Ishikawa (cell line): ENCODE results near the gene SCGB1C2.

Experiments
- EGR1 ChIP-seq: IDR thresholded peaks from 2 replicates; pipeline ENCODE4 v1.6.1; 2012
- TAF1 ChIP-seq: IDR thresholded peaks from 2 replicates; pipeline ENCODE4 v1.6.1; 2012; ENCODE audit warnings: low read depth, mild to moderate bottlenecking
- TF ChIP-seq, protein P1 (sequence below): IDR thresholded peaks from 2 replicates; pipeline ENCODE4 v1.6.1; 2012

DNA sequence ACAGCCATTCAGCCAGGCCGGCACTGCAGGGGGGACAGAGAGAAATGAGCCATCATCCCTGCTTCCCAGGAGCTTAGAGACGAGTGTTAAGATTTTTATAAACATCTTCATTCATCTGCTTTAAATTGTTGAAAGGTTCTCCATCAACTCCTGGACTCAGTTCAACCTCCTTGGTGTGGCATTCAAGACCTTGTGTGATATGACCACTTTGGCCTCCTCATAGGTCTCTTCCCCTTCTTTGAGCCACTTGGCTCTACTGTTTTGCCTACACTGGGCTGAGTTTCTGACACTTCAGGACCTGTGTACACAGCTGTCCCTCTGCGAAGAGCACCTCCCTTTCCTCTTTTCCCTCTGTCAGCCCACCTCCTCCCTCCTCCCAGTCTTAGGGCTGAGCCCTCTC, 39.8 kb downstream of the SCGB1C2 start:
- TF ChIP-seq, protein P1, sequence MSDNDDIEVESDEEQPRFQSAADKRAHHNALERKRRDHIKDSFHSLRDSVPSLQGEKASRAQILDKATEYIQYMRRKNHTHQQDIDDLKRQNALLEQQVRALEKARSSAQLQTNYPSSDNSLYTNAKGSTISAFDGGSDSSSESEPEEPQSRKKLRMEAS, result no peak
- TF ChIP-seq TAF1 (no peak), EGR1 (no peak)
